Upper lobe of left lung (tissue), 6 donors: ENCODE results near the gene AVEN. TPM values are rescaled to one million over a fixed set of nuclear protein-coding genes. Genes with fewer than 3 reads are reported as not detected.
A peak's percentile ranks its signal among the peaks of the same experiment; 100 is the strongest.

Experiments
- ATAC-seq, 2 donors: fragments of 200-7000 bp; cut with Tn5 transposase; one replicate each; pipeline ENCODE4 v1.9.1; 2022; ENCODE audit warnings: mild to moderate bottlenecking in 2 of 2, moderate library complexity in 2 of 2; ENCODE audit not compliant: low FRiP score in 2 of 2
- DNase-seq, 2 donors: peaks; one replicate each; pipeline ENCODE4 v3.0.0-alpha.2; 2019 to 2020
- H3K27ac ChIP-seq, 4 donors: fragments of 200-600 bp; sonication (generic); one replicate each; pipeline ENCODE4 v1.5.1; 2016 to 2019
- H3K27me3 ChIP-seq, 4 donors: fragments of 200-600 bp; sonication (generic); one replicate each; pipeline ENCODE4 v1.5.1; 2017 to 2019
- H3K36me3 ChIP-seq, 4 donors: fragments of 200-600 bp; sonication (generic); one replicate each; pipeline ENCODE4 v1.5.1; 2016 to 2019
- H3K4me1 ChIP-seq, 4 donors: fragments of 200-600 bp; sonication (generic); one replicate each; pipeline ENCODE4 v1.5.1; 2018 to 2019
- H3K4me3 ChIP-seq, 4 donors: fragments of 200-600 bp; sonication (generic); one replicate each; pipeline ENCODE4 v1.5.1; 2017 to 2019; ENCODE audit warnings: mild to moderate bottlenecking in 2 of 4, moderate library complexity in 1 of 4
- H3K9me3 ChIP-seq, 4 donors: fragments of 200-600 bp; sonication (generic); one replicate each; pipeline ENCODE4 v1.5.1; 2018 to 2019
- EP300 ChIP-seq, 4 donors: sonication (generic); formaldehyde crosslinking; IDR thresholded peaks; one replicate each; pipeline ENCODE4 v1.5.1; 2017; ENCODE audit warnings: antibody characterized with exemption in 4 of 4, control low read depth in 2 of 4
- POLR2A ChIP-seq, 4 donors: fragments of 450-650 bp; IDR thresholded peaks; one replicate each; pipeline ENCODE4 v1.5.1; 2016 to 2017; ENCODE audit warnings: antibody characterized with exemption in 4 of 4, mild to moderate bottlenecking in 2 of 4
- POLR2AphosphoS5 ChIP-seq, 2 donors: sonication (generic); formaldehyde crosslinking; IDR thresholded peaks; one replicate each; pipeline ENCODE4 v1.5.1; 2017; ENCODE audit warnings: antibody characterized with exemption in 2 of 2
- WGBS, 2 donors: methylation state at CpG; one replicate each; pipeline ENCODE4 v1.1.5; 2017 to 2018; 5-methylcytosine and 5-hydroxymethylcytosine counted together
- total RNA-seq, 6 donors: library from RNA; depleted of rRNA in 4 of 6; stranded (reverse); fragments of >200 nt in 4 of 6; gene quantifications; one replicate each; pipeline versions ENCODE4 v1.1.0 to v1.2.1, GENCODE V29; 2016 to 2021
- TF ChIP-seq, protein P1 (sequence below), 6 experiments: fragments of 450-650 bp in 4 of 6; fragments of 200-600 bp in 2 of 6; sonication (generic) in 2 of 6; IDR thresholded peaks; one replicate each; pipeline ENCODE4 v1.5.1; 2016 to 2019; ENCODE audit warnings: antibody characterized with exemption in 6 of 6
- donor health status: DM: no; HTN: no; CAD: no; lungs with moderate emphysema.
- donor health status: DM: no; HTN: yes; CAD: no; lungs with severe emphysema.

AVEN gene
- total RNA-seq, 6 donors from 2014 or later, result 6.9 to 38.8 (median 9.9) TPM

DNA sequence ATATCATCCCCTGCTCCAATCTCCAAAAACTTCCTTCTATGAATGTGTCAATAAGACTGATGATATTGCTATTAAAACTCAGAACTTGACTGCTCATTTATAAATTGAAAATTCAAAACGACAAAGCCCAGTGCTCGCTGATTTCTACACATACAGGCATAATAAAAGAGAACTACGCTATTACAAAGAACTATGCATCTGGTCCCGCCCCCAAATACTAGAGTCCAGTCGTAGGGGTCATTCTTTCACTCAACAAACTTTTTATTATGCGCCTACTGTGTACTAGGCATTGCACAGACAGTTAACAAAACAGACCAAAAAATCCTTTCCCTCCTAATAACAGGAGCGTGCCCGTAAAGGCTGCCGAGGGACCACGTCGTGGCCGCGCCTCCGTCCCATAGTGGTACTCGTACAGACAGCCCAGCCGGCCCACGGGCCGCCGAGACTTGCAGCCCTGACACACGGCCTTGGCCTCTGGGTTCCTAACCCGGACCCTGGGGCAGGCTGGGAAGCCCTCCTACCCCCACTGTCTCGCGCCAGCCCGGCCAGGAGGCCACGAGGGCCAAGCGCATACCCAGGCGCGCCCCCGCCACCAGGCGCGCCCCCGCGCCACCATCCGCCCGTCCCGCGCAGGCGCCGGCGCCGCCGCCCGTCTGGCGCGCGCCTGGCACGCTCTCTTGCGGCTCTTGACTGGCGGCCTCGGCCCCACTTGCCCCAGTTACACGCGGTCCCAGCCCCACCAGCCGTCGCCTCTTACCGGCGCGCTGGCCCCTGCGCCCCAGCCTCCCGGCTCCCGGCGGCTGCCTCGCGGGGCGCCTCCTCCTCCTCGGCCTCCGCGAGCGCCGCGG is 757 bp downstream of the AVEN start:
- H3K4me1 ChIP-seq, result peaks cover 12 to 20% (median 13%) of the 10 kb centered on the region in 4 donors
- no peaks in the 10 kb centered on the region for H3K36me3 ChIP-seq
- DNase-seq, result peak; percentile 76 to 96
- H3K27ac ChIP-seq, result peak overlapping the region; percentile 84 to 97 (median 90)
- WGBS, 2 donors, result 1 to 2% methylated on average over 8 to 39 of the region's 70 CpGs
- no peaks in the 10 kb centered on the region for H3K27me3 ChIP-seq
- no peaks in the 10 kb centered on the region for H3K9me3 ChIP-seq
- peak overlapping the region; percentile 71 to 92 (median 90) for H3K4me3 ChIP-seq
- ATAC-seq, result peak; percentile 90 to 96
- TF ChIP-seq EP300 (IDR thresholded peaks at IDR 0.05) (no peak), POLR2A (IDR thresholded peaks at IDR 0.05) (peak in 3 of 4 donors; percentile 40 to 67 (median 57)), POLR2AphosphoS5 (IDR thresholded peaks at IDR 0.05) (peak in 1 of 2 donors; percentile 45)
- TF ChIP-seq, protein P1, sequence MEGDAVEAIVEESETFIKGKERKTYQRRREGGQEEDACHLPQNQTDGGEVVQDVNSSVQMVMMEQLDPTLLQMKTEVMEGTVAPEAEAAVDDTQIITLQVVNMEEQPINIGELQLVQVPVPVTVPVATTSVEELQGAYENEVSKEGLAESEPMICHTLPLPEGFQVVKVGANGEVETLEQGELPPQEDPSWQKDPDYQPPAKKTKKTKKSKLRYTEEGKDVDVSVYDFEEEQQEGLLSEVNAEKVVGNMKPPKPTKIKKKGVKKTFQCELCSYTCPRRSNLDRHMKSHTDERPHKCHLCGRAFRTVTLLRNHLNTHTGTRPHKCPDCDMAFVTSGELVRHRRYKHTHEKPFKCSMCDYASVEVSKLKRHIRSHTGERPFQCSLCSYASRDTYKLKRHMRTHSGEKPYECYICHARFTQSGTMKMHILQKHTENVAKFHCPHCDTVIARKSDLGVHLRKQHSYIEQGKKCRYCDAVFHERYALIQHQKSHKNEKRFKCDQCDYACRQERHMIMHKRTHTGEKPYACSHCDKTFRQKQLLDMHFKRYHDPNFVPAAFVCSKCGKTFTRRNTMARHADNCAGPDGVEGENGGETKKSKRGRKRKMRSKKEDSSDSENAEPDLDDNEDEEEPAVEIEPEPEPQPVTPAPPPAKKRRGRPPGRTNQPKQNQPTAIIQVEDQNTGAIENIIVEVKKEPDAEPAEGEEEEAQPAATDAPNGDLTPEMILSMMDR (IDR thresholded peaks at IDR 0.05), result peak in 1 of 6 experiments; percentile 8

DNA sequence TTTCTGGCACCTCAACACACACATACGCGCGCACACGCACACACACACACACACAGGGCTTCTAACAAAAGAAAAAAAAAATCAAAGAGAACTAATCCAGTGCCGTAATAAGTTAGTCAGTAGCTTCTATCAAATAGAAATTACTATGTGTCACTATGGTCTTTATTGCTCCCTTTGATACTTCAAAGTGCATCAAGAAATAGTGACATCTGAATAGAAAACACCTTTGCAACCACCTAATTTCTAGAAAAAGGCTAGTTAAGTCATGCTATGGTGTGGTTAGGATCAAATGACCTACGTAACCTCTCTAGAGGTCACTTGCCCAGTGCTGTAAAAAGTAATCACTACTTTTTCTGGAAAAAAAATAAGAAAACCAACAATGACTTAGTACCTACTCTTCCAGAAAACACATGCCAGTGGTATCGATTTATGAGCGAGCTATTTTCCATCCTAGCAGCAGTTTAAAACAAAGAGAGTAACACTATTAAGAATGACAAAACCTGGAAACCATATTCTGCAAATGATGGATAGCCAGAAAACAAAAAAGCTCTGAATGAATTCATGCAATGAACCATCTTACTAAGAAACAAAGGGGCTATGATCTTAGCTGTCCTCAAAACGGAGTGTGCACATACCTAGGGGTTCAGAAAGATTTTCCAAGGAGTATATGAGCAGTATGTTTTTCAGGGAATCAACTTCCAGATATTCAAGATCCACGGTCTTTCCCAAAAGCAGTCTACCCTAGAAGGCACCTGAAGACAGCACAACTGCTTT is 6.8 kb downstream of the AVEN start:
- no peaks in the 10 kb centered on the region for H3K4me1 ChIP-seq
- DNase-seq (no peak), ATAC-seq (no peak)
- WGBS, 2 donors, result 86 to 89% methylated on average over 10 of the region's 10 CpGs
- no peak overlapping the region for H3K4me3 ChIP-seq
- TF ChIP-seq, protein P1 (IDR thresholded peaks at IDR 0.05), result no peak
- TF ChIP-seq EP300 (IDR thresholded peaks at IDR 0.05) (no peak), POLR2A (IDR thresholded peaks at IDR 0.05) (no peak), POLR2AphosphoS5 (IDR thresholded peaks at IDR 0.05) (no peak)
- H3K27ac ChIP-seq, result no peak overlapping the region
- H3K36me3 ChIP-seq, result no peaks in the 10 kb centered on the region
- no peaks in the 10 kb centered on the region for H3K9me3 ChIP-seq
- H3K27me3 ChIP-seq, result no peaks in the 10 kb centered on the region

DNA sequence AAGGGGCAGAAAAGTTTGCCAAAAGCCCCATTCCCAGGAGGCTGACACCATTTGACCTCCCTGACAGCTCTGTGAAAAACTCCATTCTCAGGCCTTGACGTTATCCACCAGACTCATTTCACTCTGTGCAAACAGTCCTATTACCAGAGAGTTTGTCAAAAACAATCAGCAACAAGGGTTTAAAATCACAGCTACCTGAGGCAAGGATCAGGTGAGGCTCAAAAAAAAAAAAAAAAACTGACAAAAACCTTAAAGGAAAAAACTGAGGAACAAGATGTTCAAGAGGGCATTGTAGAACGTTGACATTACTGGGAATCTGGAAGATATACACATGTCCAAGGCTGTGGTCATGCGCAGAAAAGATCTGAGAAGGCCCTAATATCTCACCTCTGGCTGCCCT is 11.4 kb downstream of the AVEN start:
- H3K27me3 ChIP-seq, result no peaks in the 10 kb centered on the region
- H3K9me3 ChIP-seq, result no peaks in the 10 kb centered on the region
- TF ChIP-seq POLR2A (IDR thresholded peaks at IDR 0.05) (no peak), EP300 (IDR thresholded peaks at IDR 0.05) (no peak), POLR2AphosphoS5 (IDR thresholded peaks at IDR 0.05) (no peak)
- TF ChIP-seq, protein P1 (IDR thresholded peaks at IDR 0.05), result no peak
- ATAC-seq (no peak), DNase-seq (no peak)
- 69 to 72% methylated on average over 3 of the region's 3 CpGs for WGBS, 2 donors
- no peak overlapping the region for H3K4me3 ChIP-seq
- no peaks in the 10 kb centered on the region for H3K36me3 ChIP-seq
- H3K27ac ChIP-seq, result no peak overlapping the region
- H3K4me1 ChIP-seq, result no peaks in the 10 kb centered on the region

DNA sequence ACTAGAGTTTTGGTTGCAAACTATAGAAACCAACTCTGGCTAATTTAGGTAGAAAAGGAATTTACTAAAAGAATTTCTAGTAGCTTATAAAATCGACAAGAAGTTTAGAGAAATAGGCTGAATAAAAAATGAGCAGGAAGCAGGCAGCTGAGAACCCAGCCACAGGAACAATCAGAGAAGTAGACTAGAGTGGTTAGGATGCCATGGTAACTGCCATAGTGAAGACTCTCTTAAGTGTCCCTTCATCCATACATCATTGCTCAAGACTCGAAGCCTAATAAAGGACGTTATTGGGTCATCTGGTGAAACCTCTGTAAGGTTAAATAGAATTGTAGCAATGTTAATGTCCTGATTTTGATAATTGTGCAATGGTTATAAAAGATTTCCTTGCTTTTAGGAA is 13.8 kb downstream of the AVEN start:
- DNase-seq (no peak), ATAC-seq (no peak)
- no peaks in the 10 kb centered on the region for H3K9me3 ChIP-seq
- H3K27me3 ChIP-seq, result no peaks in the 10 kb centered on the region
- H3K27ac ChIP-seq, result no peak overlapping the region
- 44 to 62% methylated on average over 3 of the region's 3 CpGs for WGBS, 2 donors
- no peak overlapping the region for H3K4me3 ChIP-seq
- no peaks in the 10 kb centered on the region for H3K4me1 ChIP-seq
- TF ChIP-seq, protein P1 (IDR thresholded peaks at IDR 0.05), result no peak
- no peak for TF ChIP-seq POLR2A (IDR thresholded peaks at IDR 0.05)
- no peak for TF ChIP-seq POLR2AphosphoS5 (IDR thresholded peaks at IDR 0.05)
- TF ChIP-seq EP300 (IDR thresholded peaks at IDR 0.05), result no peak
- H3K36me3 ChIP-seq, result no peaks in the 10 kb centered on the region
